Right lobe of liver (tissue), 4 donors: ENCODE measurements around the gene SH2D5.

Source experiments
- POLR2A ChIP-seq: fragments of 450-650 bp; IDR thresholded peaks from one replicate; pipeline ENCODE4 v1.6.1; 2017; ENCODE audit warnings: antibody characterized with exemption, mild to moderate bottlenecking
- TF ChIP-seq, protein P1 (sequence below), 4 donors: fragments of 200-600 bp in 3 of 4; fragments of 450-650 bp in 1 of 4; IDR thresholded peaks; one replicate each; pipeline versions ENCODE4 v1.5.1 to v1.8.0; 2016 to 2022; ENCODE audit warnings: antibody characterized with exemption in 4 of 4, mild to moderate bottlenecking in 2 of 4
- donor health status: DM: no; HTN: no; CAD: no.
- donor health status: DM: no; HTN: no; CAD: no.
- donor health status: DM: no; HTN: yes; CAD: no.

DNA sequence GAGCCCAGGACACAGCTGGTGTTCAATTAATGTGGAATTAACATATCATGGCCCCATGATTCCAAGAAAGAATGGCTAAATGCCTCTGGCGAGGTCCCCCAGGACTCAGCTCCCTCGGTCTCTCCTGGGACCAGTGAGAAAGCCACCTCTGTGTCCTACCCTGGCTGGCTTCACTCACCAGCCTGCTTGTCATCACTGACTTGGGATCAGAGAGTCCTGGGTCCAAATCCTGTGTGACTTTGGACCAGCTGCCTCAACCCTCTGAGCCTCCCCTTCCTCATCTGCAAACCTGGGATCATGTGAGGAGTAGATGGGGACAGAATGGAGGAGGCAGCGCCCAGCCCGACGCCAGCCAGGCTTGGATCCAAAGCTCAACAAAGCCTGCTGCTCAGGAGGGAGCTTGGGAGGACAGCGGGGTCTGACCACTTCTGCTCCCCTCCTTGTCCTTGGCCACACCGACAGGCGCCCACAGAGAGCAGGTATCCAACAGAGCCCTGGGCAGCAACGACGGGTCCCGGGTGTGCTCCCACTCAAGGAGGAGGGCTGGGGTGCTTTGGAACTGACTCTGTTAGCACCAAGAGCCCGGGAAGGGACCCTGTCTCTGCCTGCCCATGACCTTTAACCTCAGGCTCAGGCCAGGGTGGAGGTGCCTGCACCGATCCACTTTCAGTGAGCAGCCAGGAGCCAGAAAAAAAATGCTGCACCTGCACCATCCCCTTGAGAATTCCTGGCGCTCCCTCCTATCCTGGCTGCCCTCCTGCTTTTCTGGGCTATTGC, 3.2 kb downstream of the SH2D5 start:
- TF ChIP-seq, protein P1, sequence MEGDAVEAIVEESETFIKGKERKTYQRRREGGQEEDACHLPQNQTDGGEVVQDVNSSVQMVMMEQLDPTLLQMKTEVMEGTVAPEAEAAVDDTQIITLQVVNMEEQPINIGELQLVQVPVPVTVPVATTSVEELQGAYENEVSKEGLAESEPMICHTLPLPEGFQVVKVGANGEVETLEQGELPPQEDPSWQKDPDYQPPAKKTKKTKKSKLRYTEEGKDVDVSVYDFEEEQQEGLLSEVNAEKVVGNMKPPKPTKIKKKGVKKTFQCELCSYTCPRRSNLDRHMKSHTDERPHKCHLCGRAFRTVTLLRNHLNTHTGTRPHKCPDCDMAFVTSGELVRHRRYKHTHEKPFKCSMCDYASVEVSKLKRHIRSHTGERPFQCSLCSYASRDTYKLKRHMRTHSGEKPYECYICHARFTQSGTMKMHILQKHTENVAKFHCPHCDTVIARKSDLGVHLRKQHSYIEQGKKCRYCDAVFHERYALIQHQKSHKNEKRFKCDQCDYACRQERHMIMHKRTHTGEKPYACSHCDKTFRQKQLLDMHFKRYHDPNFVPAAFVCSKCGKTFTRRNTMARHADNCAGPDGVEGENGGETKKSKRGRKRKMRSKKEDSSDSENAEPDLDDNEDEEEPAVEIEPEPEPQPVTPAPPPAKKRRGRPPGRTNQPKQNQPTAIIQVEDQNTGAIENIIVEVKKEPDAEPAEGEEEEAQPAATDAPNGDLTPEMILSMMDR (IDR thresholded peaks at IDR 0.05), result no peak
- no peak for TF ChIP-seq POLR2A
